AG04450 (cell line): Measurements from ENCODE around the gene UBE2D2. TPM values are rescaled to one million over a fixed set of nuclear protein-coding genes. Genes with fewer than 3 reads are reported as not detected.
"Not testable (repeated sequence)": the region's sequence is repeated elsewhere in the genome, so short reads cannot be mapped to it uniquely, and the experiment has no call there.

Experiments used
- CTCF ChIA-PET: fragments of 300-600, 350-600 bp; formaldehyde crosslinking; extraction: SDS; loops from one replicate; lab custom pipeline; 2022; ENCODE audit warnings: antibody characterized with exemption, inconsistent platforms; lab: Charles Lee
- POLR2A ChIA-PET: fragments of 350-600 bp; formaldehyde crosslinking; extraction: SDS; loops from one replicate; lab custom pipeline; 2021; ENCODE audit warnings: antibody characterized with exemption, inconsistent platforms; lab: Yijun Ruan, JAX
- DNase-seq: peaks from one replicate; pipeline ENCODE4 v3.0.0-alpha.2; 2011; ENCODE audit warnings: low read depth, low spot score
- H3K27ac ChIP-seq: one replicate; pipeline ENCODE4 v1.5.1; 2012; ENCODE audit warnings: low read depth, low read length, control low read depth
- H3K27me3 ChIP-seq: one replicate; pipeline ENCODE4 v1.6.0; 2012; ENCODE audit warnings: low read length; ENCODE audit not compliant: control insufficient read depth, insufficient read depth
- H3K4me3 ChIP-seq: 2 replicates; pipeline ENCODE4 v1.5.1; 2011; ENCODE audit warnings: mild to moderate bottlenecking, low read depth, low read length, control low read depth
- H3K9me3 ChIP-seq: 2 replicates; pipeline ENCODE4 v1.5.1; 2012; ENCODE audit warnings: low read length; ENCODE audit not compliant: control insufficient read depth, insufficient read depth
- polyA plus RNA-seq: library from polyadenylated mRNA; depleted of rRNA; stranded (reverse); fragments of >200 nt; gene quantifications from 2 replicates; pipeline ENCODE4 v1.2.3, GENCODE V29; 2011
- TF ChIP-seq, protein P1 (sequence below): IDR thresholded peaks from 2 replicates; pipeline ENCODE4 v1.5.1; 2011; ENCODE audit warnings: low read depth, low read length, control low read depth, inconsistent platforms

The UBE2D2 gene
- polyA plus RNA-seq, 1 experiment: 60.9 TPM

DNA sequence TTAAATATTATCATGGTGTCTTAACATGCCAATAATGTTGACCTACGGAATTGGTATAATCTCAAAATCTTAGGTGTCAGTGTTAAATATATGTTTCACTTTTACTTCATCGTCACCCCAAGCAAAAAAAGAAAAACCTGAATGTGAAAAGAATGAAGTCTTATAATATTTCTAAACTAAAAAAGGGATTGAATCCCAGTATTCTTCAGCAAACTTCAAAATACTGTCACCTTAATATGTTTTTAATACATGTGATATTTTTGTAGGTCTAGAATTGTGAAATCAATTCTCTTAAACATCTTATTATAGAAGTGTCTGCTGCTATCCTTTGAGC is 14.1 kb downstream of the UBE2D2 start:
- no peak for DNase-seq
- H3K27me3 ChIP-seq: no peaks in the 10 kb centered on the region
- TF ChIP-seq, protein P1, sequence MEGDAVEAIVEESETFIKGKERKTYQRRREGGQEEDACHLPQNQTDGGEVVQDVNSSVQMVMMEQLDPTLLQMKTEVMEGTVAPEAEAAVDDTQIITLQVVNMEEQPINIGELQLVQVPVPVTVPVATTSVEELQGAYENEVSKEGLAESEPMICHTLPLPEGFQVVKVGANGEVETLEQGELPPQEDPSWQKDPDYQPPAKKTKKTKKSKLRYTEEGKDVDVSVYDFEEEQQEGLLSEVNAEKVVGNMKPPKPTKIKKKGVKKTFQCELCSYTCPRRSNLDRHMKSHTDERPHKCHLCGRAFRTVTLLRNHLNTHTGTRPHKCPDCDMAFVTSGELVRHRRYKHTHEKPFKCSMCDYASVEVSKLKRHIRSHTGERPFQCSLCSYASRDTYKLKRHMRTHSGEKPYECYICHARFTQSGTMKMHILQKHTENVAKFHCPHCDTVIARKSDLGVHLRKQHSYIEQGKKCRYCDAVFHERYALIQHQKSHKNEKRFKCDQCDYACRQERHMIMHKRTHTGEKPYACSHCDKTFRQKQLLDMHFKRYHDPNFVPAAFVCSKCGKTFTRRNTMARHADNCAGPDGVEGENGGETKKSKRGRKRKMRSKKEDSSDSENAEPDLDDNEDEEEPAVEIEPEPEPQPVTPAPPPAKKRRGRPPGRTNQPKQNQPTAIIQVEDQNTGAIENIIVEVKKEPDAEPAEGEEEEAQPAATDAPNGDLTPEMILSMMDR: no peak
- CTCF ChIA-PET: interaction anchor here (0.8 to 2.1 kb wide), 9 partner anchors 9 to 190 kb away, joined by 3 to 16 read pairs (median 6); no protein-coding TSS in a partner anchor
- POLR2A ChIA-PET: interaction anchor here (0.7 to 0.8 kb wide), 3 partner anchors 12 to 93 kb away, joined by 6 read pairs; no protein-coding TSS in a partner anchor
- H3K4me3 ChIP-seq: no peak overlapping the region
- H3K9me3 ChIP-seq: 0 out of 2 replicates have a peak, but pooled peaks cover 2% of the 10 kb centered on the region
- H3K27ac ChIP-seq: no peak overlapping the region

DNA sequence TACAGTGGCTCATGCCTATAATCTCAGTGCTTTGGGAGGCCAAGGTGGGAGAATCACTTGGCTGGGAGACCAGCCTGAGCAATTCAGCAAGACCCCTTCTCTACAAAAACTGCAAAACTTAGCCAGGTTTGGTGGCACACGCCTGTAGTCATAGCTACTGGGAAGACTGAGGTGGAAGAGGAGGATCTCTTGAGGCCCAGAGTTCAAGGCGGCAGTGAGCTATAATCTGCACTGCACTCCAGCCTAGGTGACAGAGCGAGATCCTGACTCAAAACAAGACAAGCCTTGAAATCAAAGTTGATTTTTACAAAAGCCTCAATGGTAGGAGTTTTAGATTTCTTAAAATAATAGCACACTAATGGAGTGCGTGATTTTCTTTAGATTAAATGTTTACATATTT is 14.6 kb downstream of the UBE2D2 start:
- TF ChIP-seq, protein P1: no peak
- H3K27me3 ChIP-seq: no peaks in the 10 kb centered on the region
- 0 out of 2 replicates have a peak, but pooled peaks cover 3% of the 10 kb centered on the region for H3K9me3 ChIP-seq
- H3K4me3 ChIP-seq: no peak overlapping the region
- H3K27ac ChIP-seq: no peak overlapping the region
- CTCF ChIA-PET: interaction anchor here (0.8 to 2.1 kb wide), 6 partner anchors 10 to 190 kb away, joined by 3 to 16 read pairs (median 5); no protein-coding TSS in a partner anchor
- no peak for DNase-seq
- POLR2A ChIA-PET: no interaction called here

DNA sequence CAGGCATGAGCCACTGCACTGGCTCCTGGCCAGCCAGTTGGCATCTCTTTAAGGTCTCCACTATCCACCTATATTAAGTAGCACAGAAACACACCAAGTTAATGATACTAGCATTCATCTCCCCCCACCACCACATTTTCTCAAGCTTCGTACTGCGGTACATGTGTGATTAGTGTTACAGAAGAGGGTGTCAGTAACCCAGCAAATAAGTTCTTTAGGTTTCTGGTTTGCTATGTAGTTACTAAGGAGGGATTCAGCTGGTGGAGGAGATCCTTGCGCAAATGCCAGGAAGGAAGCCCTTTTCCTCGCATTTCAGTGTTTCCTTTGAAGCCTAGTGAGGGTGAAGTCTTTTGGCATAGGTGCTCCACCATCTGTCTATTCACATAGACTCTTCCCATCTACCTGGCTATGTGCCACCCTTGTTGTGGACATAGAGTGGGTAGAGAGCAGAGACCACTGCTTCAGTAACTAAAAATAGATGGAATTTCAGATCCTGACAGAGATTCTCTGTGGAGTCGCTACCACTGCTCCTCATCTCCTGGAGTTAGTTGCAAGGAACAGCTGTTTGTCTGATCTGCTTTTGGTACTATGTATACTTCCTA is 16.7 kb downstream of the UBE2D2 start:
- TF ChIP-seq, protein P1: no peak
- H3K9me3 ChIP-seq: 0 out of 2 replicates have a peak, but pooled peaks cover 3% of the 10 kb centered on the region
- no peak overlapping the region for H3K27ac ChIP-seq
- no peak for DNase-seq
- POLR2A ChIA-PET: interaction anchor here (1.2 kb wide), 1 partner anchor 21 kb away, joined by 3 read pairs; no protein-coding TSS in a partner anchor
- H3K27me3 ChIP-seq: no peaks in the 10 kb centered on the region
- no peak overlapping the region for H3K4me3 ChIP-seq
- CTCF ChIA-PET: interaction anchor here (1.3 kb wide), 1 partner anchor 155 kb away, joined by 3 read pairs; no protein-coding TSS in a partner anchor

DNA sequence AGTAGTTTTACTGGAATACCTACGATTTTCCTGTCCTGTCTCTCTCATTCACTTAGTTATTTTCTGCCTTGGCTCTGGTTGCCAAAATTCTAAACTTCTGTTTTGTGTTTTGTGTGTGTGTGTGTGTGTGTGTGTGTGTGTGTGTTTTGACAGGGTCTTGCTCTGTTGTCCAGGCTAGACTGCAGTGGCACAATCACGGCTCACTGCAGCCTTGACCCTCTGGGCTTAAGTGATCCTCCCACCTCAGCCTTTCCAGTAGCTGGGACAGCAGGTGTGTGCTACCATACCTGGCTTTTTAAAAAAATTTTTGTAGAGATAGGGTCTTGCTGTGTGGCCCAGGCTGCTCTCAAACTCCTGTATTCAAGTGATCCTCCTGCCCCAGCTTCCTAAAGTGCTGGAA is 17.2 kb downstream of the UBE2D2 start:
- DNase-seq: no peak
- CTCF ChIA-PET: interaction anchor here (0.6 to 1.3 kb wide), 4 partner anchors 27 to 155 kb away, joined by 3 to 7 read pairs (median 3); no protein-coding TSS in a partner anchor

DNA sequence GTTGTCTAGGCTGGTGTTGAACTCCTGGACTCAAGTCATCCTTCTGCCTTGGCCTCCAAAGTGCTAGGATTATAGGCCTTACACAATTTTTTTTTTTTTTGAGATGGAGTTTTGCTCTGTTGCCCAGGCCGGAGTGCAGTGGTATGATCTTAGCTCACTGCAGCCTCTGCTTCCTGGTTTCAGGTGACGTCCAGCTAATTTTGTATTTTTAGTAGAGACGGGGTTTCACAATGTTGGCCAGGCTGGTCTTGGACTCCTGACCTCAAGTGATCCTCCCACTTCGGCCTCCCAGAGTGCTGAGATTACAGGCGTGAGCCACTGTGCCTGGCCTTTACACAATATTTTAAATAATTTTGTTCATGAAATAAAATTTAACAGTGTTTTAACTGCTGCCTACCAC is 21.0 kb downstream of the UBE2D2 start:
- H3K27me3 ChIP-seq, H3K4me3 ChIP-seq, H3K27ac ChIP-seq, H3K9me3 ChIP-seq, CTCF ChIA-PET, POLR2A ChIA-PET, DNase-seq: not testable (repeated sequence)

More for the DNA sequence above, 17.2 kb downstream of the UBE2D2 start:
- TF ChIP-seq, protein P1: no peak
- Histone ChIP-seq H3K27me3 (no peaks in the 10 kb centered on the region), H3K9me3 (0 out of 2 replicates have a peak, but pooled peaks cover 3% of the 10 kb centered on the region), H3K27ac (no peak overlapping the region), H3K4me3 (no peak overlapping the region)
- POLR2A ChIA-PET: interaction anchor here (1.2 kb wide), 1 partner anchor 22 kb away, joined by 3 read pairs; no protein-coding TSS in a partner anchor
